Glutamatergic neuron (in vitro differentiated cells): ENCODE measurements around the gene IARS1. TPM values are rescaled to one million over a fixed set of nuclear protein-coding genes. Genes with fewer than 3 reads are reported as not detected.

Experiments used
- DNase-seq: peaks from one replicate; pipeline ENCODE4 v3.0.0; 2022
- H3K27ac Mint-ChIP-seq: one replicate; pipeline ENCODE4 v1.8.0; 2020; ENCODE audit warnings: mild to moderate bottlenecking, mixed read lengths, inconsistent platforms; ENCODE audit not compliant: unreplicated experiment
- H3K27me3 Mint-ChIP-seq: one replicate; pipeline ENCODE4 v1.8.0; 2020; ENCODE audit warnings: mild to moderate bottlenecking, moderate library complexity, mixed read lengths, inconsistent platforms; ENCODE audit not compliant: unreplicated experiment
- H3K36me3 Mint-ChIP-seq: one replicate; pipeline ENCODE4 v1.8.0; 2020; ENCODE audit warnings: mild to moderate bottlenecking, mixed read lengths, inconsistent platforms; ENCODE audit not compliant: unreplicated experiment
- H3K4me1 Mint-ChIP-seq: one replicate; pipeline ENCODE4 v1.8.0; 2020; ENCODE audit warnings: mild to moderate bottlenecking, low read depth, mixed read lengths, inconsistent platforms; ENCODE audit not compliant: unreplicated experiment
- H3K4me3 Mint-ChIP-seq: one replicate; pipeline ENCODE4 v1.8.0; 2020; ENCODE audit warnings: mild to moderate bottlenecking, mixed read lengths, inconsistent platforms; ENCODE audit not compliant: unreplicated experiment
- H3K9me3 Mint-ChIP-seq: one replicate; pipeline ENCODE4 v1.8.0; 2020; ENCODE audit warnings: mild to moderate bottlenecking, moderate library complexity, mixed read lengths, inconsistent platforms; ENCODE audit not compliant: unreplicated experiment
- total RNA-seq: library from RNA; stranded (reverse); fragmentation: NEBNext Ultra II Directional; extraction: Animal tissue kit (Norgen Biotek cat#: 25700); gene quantifications from one replicate; pipeline ENCODE4 v1.2.1, GENCODE V29; 2021; ENCODE audit not compliant: unreplicated experiment
- TF ChIP-seq, protein P1 (sequence below): fragments of 200-600 bp; sonication (generic); IDR thresholded peaks from one replicate; pipeline ENCODE4 v1.5.0; 2021; ENCODE audit not compliant: partially characterized antibody, unreplicated experiment

Gene IARS1
- total RNA-seq, 1 donor from 2014 or later = 160 TPM

- no peaks in the 10 kb centered on the region for H3K36me3 Mint-ChIP-seq
- H3K27me3 Mint-ChIP-seq = no peaks in the 10 kb centered on the region
- peaks cover 8% of the 10 kb centered on the region for H3K4me1 Mint-ChIP-seq
- H3K9me3 Mint-ChIP-seq = peaks cover 2% of the 10 kb centered on the region
- H3K27ac Mint-ChIP-seq = peak overlapping the region; percentile 97
- TF ChIP-seq, protein P1, sequence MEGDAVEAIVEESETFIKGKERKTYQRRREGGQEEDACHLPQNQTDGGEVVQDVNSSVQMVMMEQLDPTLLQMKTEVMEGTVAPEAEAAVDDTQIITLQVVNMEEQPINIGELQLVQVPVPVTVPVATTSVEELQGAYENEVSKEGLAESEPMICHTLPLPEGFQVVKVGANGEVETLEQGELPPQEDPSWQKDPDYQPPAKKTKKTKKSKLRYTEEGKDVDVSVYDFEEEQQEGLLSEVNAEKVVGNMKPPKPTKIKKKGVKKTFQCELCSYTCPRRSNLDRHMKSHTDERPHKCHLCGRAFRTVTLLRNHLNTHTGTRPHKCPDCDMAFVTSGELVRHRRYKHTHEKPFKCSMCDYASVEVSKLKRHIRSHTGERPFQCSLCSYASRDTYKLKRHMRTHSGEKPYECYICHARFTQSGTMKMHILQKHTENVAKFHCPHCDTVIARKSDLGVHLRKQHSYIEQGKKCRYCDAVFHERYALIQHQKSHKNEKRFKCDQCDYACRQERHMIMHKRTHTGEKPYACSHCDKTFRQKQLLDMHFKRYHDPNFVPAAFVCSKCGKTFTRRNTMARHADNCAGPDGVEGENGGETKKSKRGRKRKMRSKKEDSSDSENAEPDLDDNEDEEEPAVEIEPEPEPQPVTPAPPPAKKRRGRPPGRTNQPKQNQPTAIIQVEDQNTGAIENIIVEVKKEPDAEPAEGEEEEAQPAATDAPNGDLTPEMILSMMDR = no peak
- peak overlapping the region; percentile 99 for H3K4me3 Mint-ChIP-seq
- DNase-seq = no peak
Measured at GRCh38 chr9:92293075-92293354, 482 bp downstream of the IARS1 start.

DNA sequence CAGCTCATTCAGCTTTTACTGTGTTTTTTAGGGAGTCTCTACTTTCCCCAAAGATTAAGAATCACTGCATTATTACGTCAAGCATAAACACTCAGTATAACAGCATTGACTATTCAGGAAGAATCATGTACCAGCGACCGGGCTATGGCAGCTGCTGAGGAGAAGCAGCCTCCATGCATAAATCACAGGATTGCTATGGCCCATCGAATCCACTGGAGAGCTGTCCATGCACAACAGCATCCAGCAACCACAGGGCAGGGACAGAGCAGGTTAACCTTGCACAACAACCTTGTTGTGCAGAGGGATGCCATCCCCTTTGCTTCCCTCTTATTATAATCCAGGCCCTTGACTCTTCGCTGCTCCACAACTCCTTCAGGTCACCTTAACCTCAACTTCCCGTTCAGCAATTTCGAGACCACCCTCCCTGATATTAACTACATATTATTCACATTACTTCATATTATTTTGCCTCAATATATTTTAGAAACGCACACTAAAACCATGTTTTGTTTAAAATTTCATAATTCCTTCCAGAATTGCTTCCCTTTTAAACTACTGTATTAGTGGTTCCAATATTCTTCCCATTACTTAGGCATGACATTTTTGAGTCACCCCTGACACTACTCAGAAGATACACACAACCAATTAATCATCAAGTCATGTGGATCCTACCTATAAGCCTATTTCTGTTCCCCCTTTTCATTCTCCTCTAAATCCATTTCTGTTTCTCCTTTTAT lies 991 bp downstream of the IARS1 start:
- Mint-ChIP-seq H3K27me3 (no peaks in the 10 kb centered on the region), H3K4me3 (peak overlapping the region; percentile 99)

DNA sequence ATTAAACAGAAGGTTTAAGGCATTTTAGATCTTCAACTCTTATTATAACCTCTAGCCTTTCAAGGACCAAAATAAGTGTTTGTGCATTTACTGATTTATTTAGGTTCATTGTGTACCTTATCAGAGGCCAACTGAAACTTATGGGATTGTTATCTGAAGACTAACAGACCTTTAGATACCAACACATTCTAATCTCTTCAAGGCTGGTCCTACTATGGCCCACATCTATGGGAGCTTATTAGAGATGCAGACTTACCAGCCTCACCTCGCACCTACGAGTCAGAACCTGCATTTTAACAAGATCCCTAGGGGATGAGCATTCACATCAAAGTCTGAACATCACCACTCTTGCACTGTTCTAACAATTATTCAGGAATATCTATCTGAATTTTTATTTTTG lies 1.9 kb downstream of the IARS1 start:
- no peak overlapping the region for H3K27ac Mint-ChIP-seq
- no peaks in the 10 kb centered on the region for H3K36me3 Mint-ChIP-seq
- peak overlapping the region; percentile 99 for H3K4me3 Mint-ChIP-seq
- peaks cover 2% of the 10 kb centered on the region for H3K9me3 Mint-ChIP-seq
- H3K4me1 Mint-ChIP-seq = peaks cover 8% of the 10 kb centered on the region
- H3K27me3 Mint-ChIP-seq = no peaks in the 10 kb centered on the region
- TF ChIP-seq, protein P1 = no peak
- DNase-seq = no peak

More for the DNA sequence above, 991 bp downstream of the IARS1 start:
- DNase-seq = no peak
- peaks cover 2% of the 10 kb centered on the region for H3K9me3 Mint-ChIP-seq
- peak overlapping the region; percentile 97 for H3K27ac Mint-ChIP-seq
- H3K4me1 Mint-ChIP-seq = peaks cover 8% of the 10 kb centered on the region
- TF ChIP-seq, protein P1 = no peak
- H3K36me3 Mint-ChIP-seq = no peaks in the 10 kb centered on the region

- Mint-ChIP-seq H3K4me1 (peaks cover 8% of the 10 kb centered on the region), H3K27ac (peak overlapping the region; percentile 24), H3K27me3 (no peaks in the 10 kb centered on the region), H3K9me3 (peaks cover 2% of the 10 kb centered on the region), H3K36me3 (no peaks in the 10 kb centered on the region), H3K4me3 (peak overlapping the region; percentile 41)
- no peak for DNase-seq
- TF ChIP-seq, protein P1 = no peak
Measured at GRCh38 chr9:92290785-92291429, 2.6 kb downstream of the IARS1 start.

- Mint-ChIP-seq H3K4me3 (no peak overlapping the region), H3K27me3 (no peaks in the 10 kb centered on the region), H3K9me3 (peaks cover 2% of the 10 kb centered on the region), H3K36me3 (no peaks in the 10 kb centered on the region), H3K27ac (no peak overlapping the region), H3K4me1 (peaks cover 8% of the 10 kb centered on the region)
- DNase-seq = no peak
- TF ChIP-seq, protein P1 = no peak
Measured at GRCh38 chr9:92289708-92290390, 3.6 kb downstream of the IARS1 start.
